GM23338 (cell line): ENCODE results near the gene FASTK. TPM values are rescaled to one million over a fixed set of nuclear protein-coding genes. Genes with fewer than 3 reads are reported as not detected.
A peak's percentile ranks its signal among the peaks of the same experiment; 100 is the strongest.

ENCODE experiments used
- ATAC-seq: fragments of 200-7000 bp; cut with Tn5 transposase; 3 replicates; pipeline ENCODE4 v1.9.1; 2020
- DNase-seq: peaks from one replicate; pipeline ENCODE4 v3.0.0-alpha.2; 2015; ENCODE audit warnings: low spot score
- H2AFZ ChIP-seq: fragments of 200-600 bp; sonication (generic); 2 replicates; pipeline ENCODE4 v1.8.0; 2016; ENCODE audit warnings: antibody characterized with exemption, mild to moderate bottlenecking, moderate library complexity
- H3F3A ChIP-seq: fragments of 200-600 bp; sonication (generic); replicated peaks from 2 replicates; pipeline ENCODE4 v1.8.0; 2017; ENCODE audit warnings: antibody characterized with exemption, mixed run types, low read depth
- H3K27ac ChIP-seq: fragments of 200-600 bp; sonication (generic); 2 replicates; pipeline ENCODE4 v1.6.1; 2016; ENCODE audit warnings: low read depth
- H3K27me3 ChIP-seq: fragments of 200-600 bp; sonication (generic); 2 replicates; pipeline ENCODE4 v1.8.0; 2016; ENCODE audit warnings: mild to moderate bottlenecking, mixed run types, moderate library complexity; ENCODE audit not compliant: insufficient read depth
- H3K36me3 ChIP-seq: fragments of 200-600 bp; sonication (generic); 2 replicates; pipeline ENCODE4 v1.8.0; 2016; ENCODE audit warnings: mild to moderate bottlenecking; ENCODE audit not compliant: insufficient read depth
- H3K4me1 ChIP-seq: fragments of 200-600 bp; sonication (generic); 2 replicates; pipeline ENCODE4 v1.8.0; 2016; ENCODE audit warnings: mild to moderate bottlenecking, moderate library complexity; ENCODE audit not compliant: insufficient read depth
- H3K4me2 ChIP-seq: fragments of 200-600 bp; sonication (generic); 2 replicates; pipeline ENCODE4 v1.7.1; 2017; ENCODE audit warnings: mixed run types
- H3K4me3 ChIP-seq: fragments of 200-600 bp; sonication (generic); 2 replicates; pipeline ENCODE4 v1.6.1; 2016; ENCODE audit warnings: mixed run types
- H3K79me2 ChIP-seq: fragments of 200-600 bp; sonication (generic); replicated peaks from 2 replicates; pipeline ENCODE4 v1.8.0; 2017; ENCODE audit warnings: mild to moderate bottlenecking; ENCODE audit not compliant: insufficient read depth
- H3K9me2 ChIP-seq: fragments of 200-600 bp; sonication (generic); 2 replicates; pipeline ENCODE4 v1.8.0; 2017; ENCODE audit not compliant: insufficient read depth
- H4K20me1 ChIP-seq: fragments of 200-600 bp; sonication (generic); replicated peaks from 2 replicates; pipeline ENCODE4 v1.8.0; 2017; ENCODE audit warnings: mild to moderate bottlenecking; ENCODE audit not compliant: insufficient read depth
- H3K27ac Mint-ChIP-seq: 2 replicates; pipeline ENCODE4 v1.8.0; 2020; ENCODE audit warnings: inconsistent platforms, mild to moderate bottlenecking, moderate library complexity, mixed read lengths
- H3K27me3 Mint-ChIP-seq: 3 replicates; pipeline ENCODE4 v1.8.0; 2022; ENCODE audit warnings: low read depth, mild to moderate bottlenecking, moderate library complexity, mixed read lengths, inconsistent platforms; ENCODE audit not compliant: insufficient read depth, poor library complexity
- H3K36me3 Mint-ChIP-seq: 3 replicates; pipeline ENCODE4 v1.8.0; 2021; ENCODE audit warnings: low read depth, mild to moderate bottlenecking, inconsistent platforms, moderate library complexity, mixed read lengths
- H3K4me1 Mint-ChIP-seq: 3 replicates; pipeline ENCODE4 v1.8.0; 2020; ENCODE audit warnings: mild to moderate bottlenecking, inconsistent platforms, mixed read lengths
- H3K4me3 Mint-ChIP-seq: 3 replicates; pipeline ENCODE4 v1.8.0; 2021; ENCODE audit warnings: moderate library complexity, mild to moderate bottlenecking, inconsistent platforms, mixed read lengths
- H3K9me3 Mint-ChIP-seq: 3 replicates; pipeline ENCODE4 v1.8.0; 2020; ENCODE audit warnings: moderate library complexity, mild to moderate bottlenecking, inconsistent platforms, mixed read lengths
- CTCF ChIP-seq, 2 experiments: fragments of 200-600 bp in 1 of 2; sonication (generic) in 1 of 2; conservative IDR thresholded peaks; 2 replicates each; pipeline versions ENCODE4 v1.5.1 to v1.6.1; 2016 to 2017; ENCODE audit warnings: antibody characterized with exemption in 2 of 2, low read depth in 2 of 2, mild to moderate bottlenecking in 2 of 2, moderate library complexity in 1 of 2
- ETS1 ChIP-seq: IDR thresholded peaks from 2 replicates; pipeline ENCODE4 v1.6.1; 2016; ENCODE audit warnings: antibody characterized with exemption
- JUNB ChIP-seq: IDR thresholded peaks from one replicate; pipeline ENCODE4 v1.6.1; 2016; ENCODE audit warnings: antibody characterized with exemption; ENCODE audit not compliant: unreplicated experiment
- NANOG ChIP-seq: IDR thresholded peaks from 2 replicates; pipeline ENCODE4 v1.6.1; 2016; ENCODE audit warnings: antibody characterized with exemption, borderline replicate concordance
- POLR2AphosphoS5 ChIP-seq: IDR thresholded peaks from 2 replicates; pipeline ENCODE4 v1.6.1; 2016; ENCODE audit warnings: antibody characterized with exemption, low read depth
- STAT1 ChIP-seq: IDR thresholded peaks from one replicate; pipeline ENCODE4 v1.6.1; 2016; ENCODE audit warnings: antibody characterized with exemption; ENCODE audit not compliant: unreplicated experiment
- ZNF331 ChIP-seq: fragments of 250-450 bp; sonication (Bioruptor Pico); IDR thresholded peaks from 2 replicates; pipeline ENCODE4 v1.5.0; 2020; ENCODE audit warnings: low read depth, mild to moderate bottlenecking, moderate library complexity
- ZNF462 ChIP-seq: fragments of 250-450 bp; sonication (Bioruptor Pico); IDR thresholded peaks from 2 replicates; pipeline ENCODE4 v1.5.0; 2020; ENCODE audit warnings: mild to moderate bottlenecking, moderate library complexity
- polyA plus RNA-seq: library from polyadenylated mRNA; unstranded; fragments of >200 nt; fragmentation: Nextera tagmentation; extraction: Ambion mirVana; gene quantifications from 2 replicates; pipeline ENCODE4 v1.2.1, GENCODE V29; 2016
- total RNA-seq: library from RNA; depleted of rRNA; stranded (reverse); fragments of >200 nt; shearing (Covaris generic); gene quantifications from 2 replicates; pipeline ENCODE4 v1.2.3, GENCODE V29; 2014

The FASTK gene
- total and polyA plus RNA-seq, 2 experiments from 2014 or later = 37.4 to 57.4 TPM

GRCh38 chr7:151028948-151029501 is 51.6 kb downstream of the FASTK start:
- H3K4me1 Mint-ChIP-seq = peaks cover 24% of the 10 kb centered on the region
- Histone ChIP-seq H3K4me2 (peak overlapping the region; percentile 73), H3K36me3 (no peaks in the 10 kb centered on the region), H3F3A (no peaks in the 10 kb centered on the region), H4K20me1 (no peaks in the 10 kb centered on the region; the same call in 1 of the 2 replicates), H3K9me2 (no peaks in the 10 kb centered on the region), H3K27ac (peak overlapping the region; percentile 2; the same call in 1 of the 2 replicates), H2AFZ (no peak overlapping the region), H3K27me3 (peaks cover 16% of the 10 kb centered on the region; the same call in 1 of the 2 replicates), H3K4me1 (peaks cover 15% of the 10 kb centered on the region), H3K79me2 (peaks cover 9% of the 10 kb centered on the region; the same call in 1 of the 2 replicates), H3K4me3 (peak overlapping the region; percentile 63)
- no peaks in the 10 kb centered on the region; the same call in 2 of the 3 replicates for H3K36me3 Mint-ChIP-seq
- no peaks in the 10 kb centered on the region for H3K9me3 Mint-ChIP-seq
- H3K27me3 Mint-ChIP-seq = peaks cover 4% of the 10 kb centered on the region
- DNase-seq = no peak
- ATAC-seq = no peak
- H3K4me3 Mint-ChIP-seq = peak overlapping the region; percentile 95
- peak overlapping the region; percentile 98 for H3K27ac Mint-ChIP-seq
- TF ChIP-seq NANOG = no peak
- no peak for TF ChIP-seq JUNB
- no peak for TF ChIP-seq STAT1
- no peak for TF ChIP-seq ZNF331 (CRISPR knock-in tag)
- TF ChIP-seq ZNF462 (CRISPR knock-in tag) = no peak
- TF ChIP-seq CTCF (conservative IDR thresholded peaks at IDR 0.05; ENCODE audit: low read depth in 2 of 2) = no peak
- no peak for TF ChIP-seq POLR2AphosphoS5
- TF ChIP-seq ETS1 = no peak
